ENCODE results near the gene TPBG.

The TPBG gene

GRCh38 chr6:82363428-82364086 is at the start of gene TPBG:
Gene TPBG, plus strand, starts transcription at chr6:82363817. Its CDS starts 1,145 bp downstream, at chr6:82364962.
- in situ Hi-C loops (cut with MboI; ENCODE audit: low sequenced_read_pairs): no loop called here

- in situ Hi-C loops (cut with MboI; ENCODE audit: low sequenced_read_pairs): no loop called here
These were observed 41.2 kb upstream of the TPBG start for GRCh38 chr6:82322386-82322785.

- in situ Hi-C loops (cut with MboI; ENCODE audit: low sequenced_read_pairs): no loop called here
These were observed 33.9 kb upstream of the TPBG start for GRCh38 chr6:82329766-82330165.

- in situ Hi-C loops (cut with MboI; ENCODE audit: low sequenced_read_pairs): no loop called here
These were observed 33.3 kb upstream of the TPBG start for GRCh38 chr6:82330171-82330804.

GRCh38 chr6:82331031-82331773 is 32.4 kb upstream of the TPBG start:
- in situ Hi-C loops (cut with MboI; ENCODE audit: low sequenced_read_pairs): no loop called here

GRCh38 chr6:82333781-82334180 is 29.8 kb upstream of the TPBG start:
- in situ Hi-C loops (cut with MboI; ENCODE audit: low sequenced_read_pairs): no loop called here

- in situ Hi-C loops (cut with MboI; ENCODE audit: low sequenced_read_pairs): no loop called here
These were observed 25.8 kb upstream of the TPBG start for GRCh38 chr6:82337688-82338257.

GRCh38 chr6:82348130-82348529 is 15.5 kb upstream of the TPBG start:
- in situ Hi-C loops (cut with MboI; ENCODE audit: low sequenced_read_pairs): no loop called here

- in situ Hi-C loops (cut with MboI; ENCODE audit: low sequenced_read_pairs): no loop called here
These were observed 9.8 kb upstream of the TPBG start for GRCh38 chr6:82353848-82354247.

- in situ Hi-C loops (cut with MboI; ENCODE audit: low sequenced_read_pairs): no loop called here
These were observed 3.1 kb upstream of the TPBG start for GRCh38 chr6:82360552-82360951.

GRCh38 chr6:82361631-82362030 is 2.0 kb upstream of the TPBG start:
- in situ Hi-C loops (cut with MboI; ENCODE audit: low sequenced_read_pairs): no loop called here

- in situ Hi-C loops (cut with MboI; ENCODE audit: low sequenced_read_pairs): no loop called here
These were observed 1.5 kb upstream of the TPBG start for GRCh38 chr6:82362144-82362543.

GRCh38 chr6:82362878-82363427 is 664 bp upstream of the TPBG start:
- in situ Hi-C loops (cut with MboI; ENCODE audit: low sequenced_read_pairs): no loop called here

GRCh38 chr6:82364087-82365015 is 734 bp downstream of the TPBG start:
- in situ Hi-C loops (cut with MboI; ENCODE audit: low sequenced_read_pairs): no loop called here

GRCh38 chr6:82365016-82365795 is 1.6 kb downstream of the TPBG start:
- in situ Hi-C loops (cut with MboI; ENCODE audit: low sequenced_read_pairs): no loop called here

GRCh38 chr6:82367704-82368103 is 4.1 kb downstream of the TPBG start:
- in situ Hi-C loops (cut with MboI; ENCODE audit: low sequenced_read_pairs): no loop called here

GRCh38 chr6:82370788-82371187 is 7.2 kb downstream of the TPBG start:
- in situ Hi-C loops (cut with MboI; ENCODE audit: low sequenced_read_pairs): no loop called here

- in situ Hi-C loops (cut with MboI; ENCODE audit: low sequenced_read_pairs): no loop called here
These were observed 8.4 kb downstream of the TPBG start for GRCh38 chr6:82371799-82372546.

- in situ Hi-C loops (cut with MboI; ENCODE audit: low sequenced_read_pairs): no loop called here
These were observed 9.0 kb downstream of the TPBG start for GRCh38 chr6:82372656-82373055.

Measured in HL-60/S4 treated with phorbol 12-myristate 13-acetate at 8.2 ng/mL for 4 days and 3 days (cell line).